8988T (cell line): ENCODE results near the gene TEX52.
"Not testable (repeated sequence)": the region's sequence is repeated elsewhere in the genome, so short reads cannot be mapped to it uniquely, and the experiment has no call there.

Experiments used
- DNase-seq: peaks from one replicate; pipeline ENCODE4 v3.0.0; 2011

TEX52 gene

DNA sequence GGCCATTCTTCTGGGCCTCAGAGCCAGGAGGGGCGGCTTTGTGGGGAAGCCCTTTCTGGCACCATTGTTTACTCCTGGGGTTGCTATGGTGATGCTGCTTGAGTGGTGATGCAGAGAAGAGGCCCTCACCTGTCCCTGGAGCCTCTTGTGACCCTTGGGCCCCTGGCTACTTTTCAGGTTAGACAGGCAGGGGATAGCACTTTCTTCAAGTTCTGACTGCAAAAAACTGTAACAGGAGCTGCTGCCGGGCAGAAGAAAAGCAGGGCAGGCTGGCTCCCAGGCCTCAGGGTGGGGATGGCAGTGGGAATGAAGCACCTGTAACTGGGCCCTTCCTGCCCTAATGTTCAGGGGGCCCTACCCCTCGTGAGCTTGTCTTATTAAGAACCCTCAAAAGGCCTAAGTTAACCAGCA is at the start of gene TEX52:
Gene TEX52 (minus strand): TSS at position 19 of the 411 bp plus-strand sequence. CDS start 13 bp downstream, at position 6.
- no peak for DNase-seq

DNA sequence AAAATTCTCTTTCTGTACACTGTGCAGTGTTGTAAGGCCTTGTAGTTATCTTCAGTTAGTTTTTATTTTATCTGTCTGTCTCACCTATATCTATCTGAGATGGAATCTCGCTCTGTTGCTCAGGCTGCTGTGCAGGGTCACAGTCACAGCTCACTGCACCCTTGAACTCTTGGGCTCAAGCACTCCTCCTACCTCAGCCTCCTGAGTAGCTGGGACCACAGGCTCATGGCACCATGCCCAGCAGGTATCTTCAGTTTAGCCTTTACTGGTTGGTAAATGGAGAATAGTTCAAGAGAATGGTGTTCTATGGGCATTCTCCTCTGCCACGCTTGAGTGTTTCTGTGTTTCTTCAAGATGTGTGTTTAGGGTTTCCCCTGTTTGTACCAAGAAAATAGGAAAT is 47.4 kb upstream of the TEX52 start:
- DNase-seq, result no peak

GRCh38 chr12:2902272-2902880 is 45.5 kb upstream of the TEX52 start:
- DNase-seq, result no peak

- no peak for DNase-seq
Measured at GRCh38 chr12:2900642-2901041, 43.8 kb upstream of the TEX52 start.

DNA sequence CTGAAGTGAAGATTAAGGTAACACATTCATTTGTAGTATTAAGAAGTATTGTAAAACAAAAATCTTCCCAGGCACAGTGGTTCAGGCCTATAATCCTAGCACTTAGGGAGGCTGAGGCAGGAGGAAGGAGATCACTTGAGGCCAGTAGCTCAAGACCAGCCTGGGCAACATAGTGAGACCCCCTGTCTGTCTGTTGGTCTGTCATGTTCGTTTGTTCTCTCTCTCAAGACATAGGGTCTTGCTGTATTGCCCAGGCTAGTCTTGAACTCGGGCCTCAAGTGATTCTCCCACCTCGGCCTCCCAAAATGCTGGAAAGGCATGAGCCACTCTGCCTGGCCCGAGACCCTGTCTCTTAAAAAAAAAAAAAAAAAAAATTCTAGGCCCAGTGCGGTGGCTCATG is 40.6 kb upstream of the TEX52 start:
- DNase-seq, result no peak

DNA sequence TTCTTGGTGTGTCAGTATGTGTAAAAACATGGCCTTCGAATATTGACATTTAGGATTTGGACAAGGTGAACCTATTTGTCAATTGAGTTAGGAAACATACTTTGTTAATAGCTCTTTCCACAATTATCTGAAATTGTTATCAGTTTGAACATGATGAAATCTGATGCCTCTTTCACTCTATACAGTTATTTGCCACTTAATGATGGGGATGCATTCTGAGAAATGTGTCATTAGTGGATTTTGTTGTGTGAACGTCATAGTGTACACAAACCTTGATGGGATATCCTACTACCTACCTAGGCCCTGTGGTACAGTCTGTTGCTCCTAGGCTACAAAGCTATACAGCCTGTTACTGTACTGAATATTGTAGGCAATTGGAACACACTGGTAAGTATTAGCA is 38.7 kb upstream of the TEX52 start:
- DNase-seq, result no peak

DNA sequence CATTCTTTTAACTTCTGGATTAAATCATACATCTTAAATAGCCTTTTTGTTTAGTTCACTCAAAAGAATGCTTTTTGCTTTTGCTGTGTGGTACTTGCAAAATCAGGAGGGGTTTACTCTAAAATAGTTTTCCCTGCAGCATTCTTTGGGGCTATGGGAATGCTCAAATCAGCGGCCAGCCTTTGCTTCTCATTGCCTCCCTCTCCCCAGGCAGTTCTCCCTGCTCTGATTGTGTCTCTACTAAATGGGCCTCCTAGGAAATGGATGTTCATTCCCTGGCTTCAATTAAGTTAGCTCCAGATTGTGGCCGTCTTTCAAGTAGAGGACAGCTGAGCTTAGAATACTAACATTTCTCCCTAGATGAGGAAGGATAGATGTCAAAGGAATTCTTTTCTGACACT is 38.2 kb upstream of the TEX52 start:
- no peak for DNase-seq

DNA sequence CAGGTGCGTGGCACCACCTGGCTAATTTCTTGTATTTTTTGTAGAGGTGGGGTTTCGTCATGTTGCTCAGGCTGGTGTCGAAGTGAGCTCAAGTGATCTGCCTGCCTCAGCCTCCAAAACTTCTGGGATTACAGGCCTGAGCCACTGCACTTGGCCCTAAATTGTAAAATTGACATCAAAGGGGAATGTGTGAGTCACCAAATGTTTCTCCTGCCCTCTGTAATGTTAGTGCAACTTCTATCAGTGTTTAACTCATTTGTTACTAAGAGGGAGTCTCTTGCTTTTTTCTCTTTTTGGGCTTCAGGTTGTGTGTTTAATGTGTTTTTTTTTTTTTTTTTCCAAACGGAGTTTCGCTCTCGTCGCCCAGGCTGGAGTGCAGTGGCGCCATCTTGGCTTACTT is 36.2 kb upstream of the TEX52 start:
- no peak for DNase-seq

- DNase-seq, result no peak
Measured at GRCh38 chr12:2892246-2892645, 35.4 kb upstream of the TEX52 start.

GRCh38 chr12:2891240-2892053 is 34.6 kb upstream of the TEX52 start:
- DNase-seq, result no peak

- peak; percentile 54 for DNase-seq
Measured at GRCh38 chr12:2890388-2891239, 33.8 kb upstream of the TEX52 start, which contains the start of gene TULP3. Gene TULP3, plus strand, starts transcription at chr12:2890891. Its CDS starts 57 bp downstream, at chr12:2890948.

DNA sequence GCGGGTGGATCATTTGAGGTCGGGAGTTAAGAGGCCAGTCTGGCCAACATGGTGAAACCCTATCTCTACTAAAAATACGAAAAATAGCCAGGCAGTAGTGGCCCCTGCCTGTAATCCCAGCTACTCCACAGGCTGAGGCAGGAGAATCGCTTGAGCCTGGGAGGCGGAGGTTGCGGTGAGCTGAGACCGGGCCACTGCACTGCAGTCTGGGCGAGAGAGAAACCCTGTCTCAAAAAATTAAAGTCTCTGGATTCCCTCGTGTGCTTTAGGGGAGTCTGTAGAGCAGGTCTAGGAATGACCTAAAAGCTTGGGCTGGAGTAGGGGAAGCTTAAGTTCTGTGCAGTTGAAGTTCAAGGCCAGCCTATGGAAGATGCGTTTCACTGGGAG is 33.2 kb upstream of the TEX52 start:
- no peak for DNase-seq

GRCh38 chr12:2886768-2887450 is 30.1 kb upstream of the TEX52 start:
- no peak for DNase-seq

DNA sequence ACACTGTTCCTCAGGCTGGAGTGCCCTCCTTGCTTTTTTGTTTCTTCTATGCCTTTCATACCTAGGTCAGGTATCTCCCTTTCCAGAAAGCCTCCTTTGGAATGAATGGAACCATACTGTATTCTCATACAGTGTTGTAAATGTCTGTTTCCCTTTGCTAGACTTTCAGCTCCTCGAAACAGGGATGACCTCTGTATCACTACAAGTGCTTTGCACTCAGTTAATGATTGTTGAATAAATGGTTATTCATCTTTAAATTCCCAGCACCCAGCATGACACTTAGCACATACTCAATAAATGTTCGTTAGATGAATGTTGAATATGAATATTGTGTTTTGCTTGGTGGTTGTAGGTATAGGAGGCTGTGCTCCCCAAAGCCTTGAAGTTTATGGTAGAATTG is 28.0 kb upstream of the TEX52 start:
- no peak for DNase-seq

DNA sequence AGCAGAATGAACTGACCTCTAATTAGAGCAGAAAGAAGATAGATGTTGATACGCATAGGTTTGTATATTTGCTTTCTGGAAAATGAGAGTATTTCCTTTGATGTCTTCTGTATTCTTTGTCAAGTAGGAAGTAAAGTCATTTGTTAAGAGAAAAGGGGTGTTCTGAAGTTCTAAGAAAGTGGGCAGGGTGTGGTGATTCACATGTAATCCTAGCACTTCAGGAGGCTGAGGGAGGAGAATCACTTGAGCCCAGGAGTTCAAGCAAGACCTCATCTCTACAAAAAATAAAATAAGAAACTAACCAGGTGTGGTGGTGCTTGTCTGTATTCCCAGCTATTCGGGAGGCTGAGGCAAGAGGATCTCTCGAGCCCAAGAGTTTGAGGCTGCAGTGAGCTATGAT is 23.0 kb upstream of the TEX52 start:
- no peak for DNase-seq

GRCh38 chr12:2877953-2878732 is 21.3 kb upstream of the TEX52 start:
- DNase-seq, result no peak

- peak; percentile 84 for DNase-seq
Measured at GRCh38 chr12:2877047-2877952, 20.5 kb upstream of the TEX52 start, which contains the start of the genes FOXM1 and RHNO1. Gene FOXM1, minus strand, starts transcription at chr12:2877174. Its CDS starts 2,696 bp downstream, at chr12:2874478. Gene RHNO1, plus strand, starts transcription at chr12:2877223. Its CDS starts 8,144 bp downstream, at chr12:2885367.

DNA sequence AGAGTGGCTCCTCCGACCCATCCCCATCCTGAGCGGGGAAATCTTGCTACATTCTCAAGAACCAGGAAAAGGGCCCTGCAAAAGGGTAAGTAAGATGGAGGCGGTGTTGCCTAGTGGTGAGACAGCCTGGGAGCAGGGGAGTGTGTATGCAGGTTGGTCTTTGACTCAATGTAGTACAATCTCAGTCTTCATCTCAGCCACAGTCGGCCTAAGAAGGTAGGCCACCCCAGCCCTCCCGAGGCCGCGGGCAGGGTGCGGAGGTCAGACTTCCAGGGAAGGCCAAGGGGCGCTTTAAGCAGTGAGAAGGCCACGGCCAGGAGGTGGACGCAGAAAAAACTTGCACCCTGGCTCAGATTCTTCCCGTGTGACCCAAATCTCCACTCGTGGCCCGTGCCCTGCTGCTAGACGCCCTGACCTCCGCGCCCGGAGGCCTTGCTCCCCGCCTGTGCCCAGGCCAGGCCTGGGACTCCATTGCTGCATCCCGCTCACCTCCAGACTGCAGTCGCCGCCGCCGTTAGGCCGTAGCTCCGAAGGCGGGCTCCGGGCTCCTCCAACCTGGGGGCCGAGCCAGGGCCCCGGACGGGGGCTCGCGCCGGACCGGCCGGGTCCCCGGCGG is 19.7 kb upstream of the TEX52 start:
- DNase-seq, result no peak

- DNase-seq, result not testable (repeated sequence)
Measured at GRCh38 chr12:2868986-2869632, 12.3 kb upstream of the TEX52 start.

GRCh38 chr12:2864198-2864597 is 7.4 kb upstream of the TEX52 start:
- no peak for DNase-seq
